Measurements from ENCODE around the gene FANCD2OS.
"Not testable (repeated sequence)": the region's sequence is repeated elsewhere in the genome, so short reads cannot be mapped to it uniquely, and the experiment has no call there.

Gene FANCD2OS

DNA sequence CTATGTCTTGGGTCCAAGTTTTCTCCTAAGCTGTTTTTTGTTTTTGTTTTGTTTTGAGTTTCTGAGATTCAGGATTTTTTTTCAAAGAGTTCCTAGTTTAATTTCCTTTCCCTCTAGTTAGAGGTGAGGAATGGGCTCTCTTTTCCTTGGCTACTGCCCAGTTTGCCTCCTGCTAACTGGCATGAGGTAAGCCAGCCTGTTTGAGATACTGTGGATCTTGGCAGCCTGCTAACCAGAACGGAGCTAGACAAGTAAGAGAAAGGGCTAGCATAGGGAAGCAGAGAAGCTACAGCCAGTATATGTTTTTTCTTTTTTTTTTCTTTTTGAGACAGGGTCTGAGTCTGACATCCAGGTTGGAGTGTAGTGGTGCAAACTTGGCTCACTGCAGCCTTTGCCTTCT lies 17.3 kb downstream of the FANCD2OS start:
- not testable (repeated sequence) for DNase-seq

DNA sequence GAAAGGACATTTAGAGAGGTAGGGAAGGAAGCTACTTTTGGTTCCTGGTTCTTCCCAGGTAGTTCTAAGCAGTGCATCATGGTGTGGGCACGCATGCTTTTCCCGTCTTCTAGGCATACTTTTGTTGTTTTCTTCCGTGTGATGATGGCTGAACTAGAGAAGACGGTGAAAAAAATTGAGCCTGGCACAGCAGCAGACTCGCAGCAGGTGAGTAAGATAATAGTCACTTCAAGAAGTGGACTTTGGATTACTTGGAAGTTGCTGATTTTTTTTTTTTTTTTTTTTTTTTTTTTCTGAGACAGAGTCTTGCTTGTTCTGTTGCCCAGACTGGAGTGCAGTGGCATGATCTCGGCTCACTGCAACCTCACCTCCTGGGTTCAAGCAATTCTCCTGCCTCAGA lies 17.9 kb downstream of the FANCD2OS start:
- no peak for DNase-seq

DNA sequence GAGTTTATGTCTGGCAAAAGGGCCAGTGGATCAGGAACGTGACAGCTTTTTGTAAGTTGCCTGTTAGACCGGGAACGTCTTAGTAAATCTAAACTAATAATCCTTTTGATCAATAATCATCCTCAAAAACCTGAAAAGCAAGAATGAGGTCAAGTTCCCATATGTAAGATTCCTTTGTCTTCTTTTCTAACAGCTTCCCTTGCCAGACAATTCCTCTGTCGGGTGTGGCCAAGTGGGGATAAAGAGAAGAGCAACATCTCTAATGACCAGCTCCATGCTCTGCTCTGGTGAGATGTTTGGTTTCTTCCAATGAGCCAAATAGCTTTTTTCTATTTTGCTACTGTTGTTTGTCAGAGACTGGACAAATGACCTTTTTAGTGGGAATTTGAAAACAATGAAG lies 19.8 kb downstream of the FANCD2OS start:
- no peak for DNase-seq

GRCh38 chr3:10085738-10086137 lies 22.3 kb downstream of the FANCD2OS start:
- DNase-seq: no peak

GRCh38 chr3:10081871-10082270 lies 26.2 kb downstream of the FANCD2OS start:
- no peak for DNase-seq

- DNase-seq: no peak
These were observed 33.4 kb downstream of the FANCD2OS start for GRCh38 chr3:10074666-10075065.

- DNase-seq: not testable (repeated sequence)
These were observed 38.0 kb downstream of the FANCD2OS start for GRCh38 chr3:10070077-10070476.

DNA sequence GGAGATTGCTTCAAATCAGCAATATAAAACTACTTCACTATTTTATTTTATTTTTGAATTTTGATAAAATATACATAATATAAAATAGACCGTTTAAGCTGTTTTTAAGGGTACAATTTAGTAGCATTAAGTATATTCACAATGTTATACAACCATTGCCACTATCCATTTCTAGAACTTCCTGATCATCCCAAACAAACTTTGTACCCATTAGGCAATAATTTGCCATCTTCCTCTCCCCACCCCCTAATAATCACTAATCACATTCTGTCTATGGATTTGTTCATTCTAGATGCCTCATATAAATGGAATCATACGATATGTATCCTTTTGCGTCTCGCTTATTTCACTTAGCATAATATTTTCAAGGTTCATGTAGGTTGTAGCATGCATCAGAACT lies 53.0 kb downstream of the FANCD2OS start:
- DNase-seq: no peak

Measured in activated CD4-positive, alpha-beta T cell treated with anti-CD3 and anti-CD28 coated beads for 1 hour (primary cell).